EH (cell line): ENCODE measurements around the gene TCP10L.
A peak's percentile ranks its signal among the peaks of the same experiment; 100 is the strongest.
"Not testable (repeated sequence)": the region's sequence is repeated elsewhere in the genome, so short reads cannot be mapped to it uniquely, and the experiment has no call there.

Experiments
- DNase-seq: peaks from one replicate; pipeline ENCODE4 v3.0.0-alpha.2; 2015; ENCODE audit warnings: low read depth

TCP10L gene

DNA sequence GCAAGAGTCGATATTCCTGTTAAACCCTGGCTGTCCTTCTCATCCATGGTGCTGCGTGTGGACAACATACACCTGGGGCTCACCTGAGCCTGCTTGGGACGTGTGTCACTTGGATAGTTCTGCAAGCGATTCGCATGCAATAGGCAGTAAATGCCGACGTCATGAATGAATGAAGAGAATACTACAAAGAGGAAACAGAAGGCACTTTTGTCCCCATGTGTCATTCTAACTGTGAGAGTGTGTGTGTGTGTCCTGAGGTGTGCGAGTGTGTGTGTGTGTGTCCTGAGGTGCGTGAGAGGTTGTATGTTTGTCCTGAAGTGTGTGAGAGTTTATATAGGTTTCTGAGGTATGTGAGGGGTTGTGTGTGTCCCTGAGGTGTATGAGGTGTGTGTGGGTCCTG lies 647 bp upstream of the TCP10L start:
- no peak for DNase-seq

DNA sequence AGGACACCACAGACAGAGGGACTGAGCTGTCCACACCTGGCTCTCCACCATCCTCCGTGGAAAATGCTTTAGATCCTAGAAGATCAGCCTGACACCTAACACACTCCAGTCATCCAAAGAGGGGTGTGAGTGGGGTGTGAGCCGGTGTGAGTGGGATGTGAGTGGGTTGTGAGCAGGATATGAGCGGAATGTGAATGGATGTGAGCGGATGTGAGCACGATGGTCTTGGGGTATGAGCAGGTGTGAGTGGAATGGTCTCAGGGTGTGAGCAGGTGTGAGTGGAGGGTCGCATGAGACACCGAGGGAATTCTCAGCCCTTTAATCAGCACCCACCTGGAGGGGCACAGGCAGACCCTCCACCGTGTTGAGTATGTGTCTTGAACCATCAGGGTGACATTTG lies 851 bp downstream of the TCP10L start:
- DNase-seq: no peak

- DNase-seq: no peak
Observed at GRCh38 chr21:32581732-32582131, 3.6 kb downstream of the TCP10L start.

- no peak for DNase-seq
Observed at GRCh38 chr21:32580949-32581348, 4.4 kb downstream of the TCP10L start.

DNA sequence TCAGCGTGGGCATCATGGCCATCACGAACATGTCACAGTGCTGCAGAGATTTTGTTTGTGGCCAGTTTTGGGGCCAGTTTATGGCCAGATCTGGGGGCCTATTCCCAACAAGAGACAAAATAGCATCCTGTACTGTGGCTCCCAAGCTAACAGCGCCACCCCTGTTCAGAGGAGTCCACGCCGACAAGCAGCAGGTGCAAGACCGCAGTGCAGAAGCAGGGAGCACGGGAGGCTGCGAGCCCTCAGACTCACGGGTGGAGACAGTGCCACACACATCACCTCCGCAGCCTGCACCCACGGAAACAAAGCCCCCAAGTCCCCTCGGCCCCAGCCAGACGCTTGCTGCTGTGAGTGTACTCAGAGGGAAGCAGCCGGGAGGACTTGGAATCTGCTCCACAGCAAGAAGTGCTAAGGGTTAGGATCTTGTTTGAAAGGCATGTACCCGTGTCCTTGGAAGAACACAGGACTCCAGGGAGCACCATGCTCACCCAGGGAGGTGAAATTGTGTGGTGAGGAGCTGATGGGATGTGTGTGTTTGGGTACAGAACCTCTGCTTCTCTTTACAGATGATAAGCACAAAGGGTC lies 7.1 kb downstream of the TCP10L start:
- DNase-seq: peak; percentile 30

- DNase-seq: no peak
Observed at GRCh38 chr21:32576011-32576410, 9.3 kb downstream of the TCP10L start.

GRCh38 chr21:32574946-32575925 lies 10.1 kb downstream of the TCP10L start:
- DNase-seq: no peak

- no peak for DNase-seq
Observed at GRCh38 chr21:32572574-32573420, 12.5 kb downstream of the TCP10L start.

- DNase-seq: no peak
Observed at GRCh38 chr21:32570456-32570855, 14.9 kb downstream of the TCP10L start.

- DNase-seq: peak; percentile 81
Observed at GRCh38 chr21:32569261-32570230, 15.8 kb downstream of the TCP10L start.

GRCh38 chr21:32567626-32568025 lies 17.7 kb downstream of the TCP10L start:
- DNase-seq: no peak

- DNase-seq: no peak
Observed at GRCh38 chr21:32566741-32567389, 18.5 kb downstream of the TCP10L start.

GRCh38 chr21:32565856-32566465 lies 19.4 kb downstream of the TCP10L start:
- DNase-seq: peak; percentile 70

DNA sequence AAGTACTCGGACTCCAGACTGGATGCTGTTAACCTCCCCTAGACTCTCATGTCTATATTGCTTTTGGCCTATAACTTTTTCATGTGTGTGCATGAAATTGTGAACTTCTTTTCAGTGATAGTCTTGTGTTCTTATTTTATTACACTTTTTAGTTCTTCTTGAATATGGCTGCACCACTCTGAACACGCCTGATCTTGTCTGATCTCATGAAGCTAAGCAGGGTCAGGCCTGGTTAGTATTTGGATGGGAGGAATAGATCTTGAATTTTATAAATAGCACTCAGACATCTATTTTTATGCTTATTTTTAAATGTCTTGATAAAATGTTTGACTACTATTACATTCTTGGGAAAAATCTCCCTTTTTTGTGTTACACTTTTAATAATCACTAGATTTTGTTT lies 22.4 kb downstream of the TCP10L start:
- no peak for DNase-seq

- DNase-seq: peak; percentile 88
Observed at GRCh38 chr21:32562426-32562825, 22.9 kb downstream of the TCP10L start.

- DNase-seq: not testable (repeated sequence)
Observed at GRCh38 chr21:32561476-32561875, 23.8 kb downstream of the TCP10L start.

DNA sequence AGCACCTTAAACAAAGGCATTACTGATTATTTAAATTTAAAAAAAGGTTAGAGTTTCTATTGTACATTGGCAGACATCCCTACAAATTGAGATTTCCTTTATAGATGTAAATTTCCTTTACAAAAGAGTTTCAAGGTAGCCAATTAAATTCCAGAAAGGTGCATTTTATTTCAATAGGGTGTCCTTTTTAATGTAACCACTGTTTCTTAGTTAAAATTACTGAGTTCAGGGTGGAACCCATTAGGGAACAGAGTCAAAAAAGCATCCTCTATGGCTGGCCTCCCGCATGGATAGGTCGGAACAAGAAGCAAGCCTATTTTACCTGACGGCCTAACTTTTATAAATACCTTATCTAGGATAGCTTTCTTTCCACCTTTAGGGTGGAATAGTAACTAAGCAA lies 24.4 kb downstream of the TCP10L start:
- DNase-seq: no peak

GRCh38 chr21:32559006-32559610 lies 26.2 kb downstream of the TCP10L start:
- no peak for DNase-seq

- DNase-seq: no peak
Observed at GRCh38 chr21:32558106-32558505, 27.2 kb downstream of the TCP10L start.
